Ishikawa (cell line): ENCODE data around the gene RALGPS1.

ENCODE experiments used
- CEBPB ChIP-seq: IDR thresholded peaks from 2 replicates; pipeline ENCODE4 v1.6.1; 2012
- CREB1 ChIP-seq: IDR thresholded peaks from 2 replicates; pipeline ENCODE4 v1.6.1; 2012; ENCODE audit warnings: low read depth
- EP300 ChIP-seq: IDR thresholded peaks from 2 replicates; pipeline ENCODE4 v1.6.1; 2012; ENCODE audit warnings: borderline replicate concordance
- FOXM1 ChIP-seq: IDR thresholded peaks from 2 replicates; pipeline ENCODE4 v1.6.1; 2012; ENCODE audit warnings: low read depth, borderline replicate concordance
- MAX ChIP-seq: IDR thresholded peaks from 2 replicates; pipeline ENCODE4 v1.6.1; 2012
- NFIC ChIP-seq: IDR thresholded peaks from 2 replicates; pipeline ENCODE4 v1.6.1; 2012
- RAD21 ChIP-seq: IDR thresholded peaks from 2 replicates; pipeline ENCODE4 v1.6.1; 2012; ENCODE audit warnings: low read depth
- REST ChIP-seq: IDR thresholded peaks from 2 replicates; pipeline ENCODE4 v1.6.1; 2012; ENCODE audit warnings: low read depth, mild to moderate bottlenecking
- TAF1 ChIP-seq: IDR thresholded peaks from 2 replicates; pipeline ENCODE4 v1.6.1; 2012; ENCODE audit warnings: low read depth, mild to moderate bottlenecking
- TCF12 ChIP-seq: IDR thresholded peaks from 2 replicates; pipeline ENCODE4 v1.6.1; 2012; ENCODE audit warnings: low read depth
- YY1 ChIP-seq: IDR thresholded peaks from 2 replicates; pipeline ENCODE4 v1.6.1; 2012; ENCODE audit warnings: low read depth
- ZBTB7A ChIP-seq: IDR thresholded peaks from 2 replicates; pipeline ENCODE4 v1.6.1; 2012; ENCODE audit warnings: low read depth
- TF ChIP-seq, protein P1 (sequence below): IDR thresholded peaks from 2 replicates; pipeline ENCODE4 v1.6.1; 2012

DNA sequence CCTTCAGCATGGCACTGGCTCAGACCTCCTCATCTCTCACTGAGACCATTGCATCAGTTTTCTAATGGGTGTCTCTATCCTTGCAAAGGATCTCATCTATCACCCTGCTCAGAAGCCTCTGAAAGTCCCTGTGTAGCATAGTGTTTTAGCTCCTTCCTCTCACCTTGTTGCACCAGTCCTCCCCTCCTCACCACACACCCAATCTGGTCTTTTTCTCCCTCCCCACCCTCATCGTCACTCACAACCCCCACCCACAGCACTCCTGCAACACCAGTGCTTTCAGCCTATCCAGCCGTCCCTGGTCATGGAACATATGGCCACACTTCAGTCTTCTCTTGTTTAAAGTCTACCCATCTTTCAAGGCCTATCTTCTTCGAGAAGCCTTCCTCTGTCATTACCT, 133.4 kb downstream of the RALGPS1 start:
- no peak for TF ChIP-seq ZBTB7A
- no peak for TF ChIP-seq TCF12
- TF ChIP-seq YY1: no peak
- TF ChIP-seq TAF1: no peak
- no peak for TF ChIP-seq NFIC
- TF ChIP-seq FOXM1: no peak
- TF ChIP-seq CEBPB: no peak
- TF ChIP-seq EP300: no peak
- TF ChIP-seq REST: no peak
- TF ChIP-seq RAD21: no peak
- TF ChIP-seq, protein P1, sequence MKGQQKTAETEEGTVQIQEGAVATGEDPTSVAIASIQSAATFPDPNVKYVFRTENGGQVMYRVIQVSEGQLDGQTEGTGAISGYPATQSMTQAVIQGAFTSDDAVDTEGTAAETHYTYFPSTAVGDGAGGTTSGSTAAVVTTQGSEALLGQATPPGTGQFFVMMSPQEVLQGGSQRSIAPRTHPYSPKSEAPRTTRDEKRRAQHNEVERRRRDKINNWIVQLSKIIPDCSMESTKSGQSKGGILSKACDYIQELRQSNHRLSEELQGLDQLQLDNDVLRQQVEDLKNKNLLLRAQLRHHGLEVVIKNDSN: no peak
- TF ChIP-seq MAX: no peak
- no peak for TF ChIP-seq CREB1
